PFSK-1 (cell line): Measurements from ENCODE around the gene BOD1. TPM values are rescaled to one million over a fixed set of nuclear protein-coding genes. Genes with fewer than 3 reads are reported as not detected.

Experiments used
- FOXP2 ChIP-seq: optimal IDR thresholded peaks from 2 replicates; pipeline ENCODE3; 2011; ENCODE audit warnings: borderline replicate concordance, control low read depth, inconsistent platforms; ENCODE audit not compliant: insufficient read depth; ENCODE audit errors: extremely low read length, extremely low read depth
- POLR2AphosphoS5 ChIP-seq: IDR thresholded peaks from 2 replicates; pipeline ENCODE4 v1.6.1; 2012; ENCODE audit warnings: low read depth, mild to moderate bottlenecking, control low read depth, low read length, moderate library complexity
- REST ChIP-seq, 2 experiments: IDR thresholded peaks; 2 replicates each; pipeline versions ENCODE4 v1.6.1 to v1.8.0; 2011 to 2012; ENCODE audit warnings: low read depth in 2 of 2, low read length in 2 of 2, control low read depth in 1 of 2, inconsistent platforms in 1 of 2, mild to moderate bottlenecking in 1 of 2, moderate library complexity in 1 of 2; ENCODE audit not compliant: insufficient read depth in 1 of 2
- SIN3A ChIP-seq: IDR thresholded peaks from 2 replicates; pipeline ENCODE4 v1.6.1; 2012; ENCODE audit warnings: mild to moderate bottlenecking, low read length, moderate library complexity, borderline replicate concordance; ENCODE audit not compliant: insufficient read depth
- TAF1 ChIP-seq: IDR thresholded peaks from 2 replicates; pipeline ENCODE4 v1.6.1; 2012; ENCODE audit warnings: low read length, control low read depth, borderline replicate concordance; ENCODE audit not compliant: insufficient read depth
- polyA plus RNA-seq: library from polyadenylated mRNA; unstranded; fragments of >200 nt; gene quantifications from one replicate; pipeline ENCODE4 v1.2.1, GENCODE V29; 2012; ENCODE audit warnings: low read depth, missing spikeins; ENCODE audit not compliant: insufficient read length

BOD1 gene
- polyA plus RNA-seq: 98.3 TPM

GRCh38 chr5:173616577-173617118 is at the start of gene BOD1:
BOD1 (minus strand) TSS chr5:173616650; CDS start chr5:173616436, 214 bp downstream.
- no peak for TF ChIP-seq TAF1
- TF ChIP-seq REST (IDR thresholded peaks at IDR 0.05; ENCODE audit: insufficient read depth in 1 of 2, low read depth in 2 of 2, low read length in 2 of 2): no peak; a peak in 1 of 4 replicates
- TF ChIP-seq FOXP2: no peak
- TF ChIP-seq POLR2AphosphoS5: no peak
- 0 out of 2 replicates have a peak, but pooled peaks have one; percentile 86 for TF ChIP-seq SIN3A

GRCh38 chr5:173665326-173665725 is 48.9 kb upstream of the BOD1 start:
- TF ChIP-seq FOXP2 (no peak), SIN3A (no peak), TAF1 (no peak), REST (IDR thresholded peaks at IDR 0.05; ENCODE audit: insufficient read depth in 1 of 2, low read depth in 2 of 2, low read length in 2 of 2) (no peak), POLR2AphosphoS5 (no peak)

GRCh38 chr5:173664154-173664526 is 47.7 kb upstream of the BOD1 start:
- TF ChIP-seq SIN3A (no peak), POLR2AphosphoS5 (no peak), FOXP2 (no peak), TAF1 (no peak), REST (IDR thresholded peaks at IDR 0.05; ENCODE audit: insufficient read depth in 1 of 2, low read depth in 2 of 2, low read length in 2 of 2) (no peak)

GRCh38 chr5:173663352-173664153 is 47.1 kb upstream of the BOD1 start:
- no peak for TF ChIP-seq REST (IDR thresholded peaks at IDR 0.05; ENCODE audit: insufficient read depth in 1 of 2, low read depth in 2 of 2, low read length in 2 of 2)
- TF ChIP-seq SIN3A: no peak
- no peak for TF ChIP-seq POLR2AphosphoS5
- no peak for TF ChIP-seq TAF1
- no peak for TF ChIP-seq FOXP2
